VCaP (cell line): ENCODE data around the gene TMCO4.

Source experiments
- H3K27ac ChIP-seq: fragments of 450-650 bp; 2 replicates; pipeline ENCODE4 v1.5.1; 2017
- TF ChIP-seq, protein P1 (sequence below): fragments of 450-650 bp; conservative IDR thresholded peaks from 2 replicates; pipeline ENCODE4 v1.5.1; 2017; ENCODE audit warnings: mild to moderate bottlenecking, moderate library complexity

The TMCO4 gene

DNA sequence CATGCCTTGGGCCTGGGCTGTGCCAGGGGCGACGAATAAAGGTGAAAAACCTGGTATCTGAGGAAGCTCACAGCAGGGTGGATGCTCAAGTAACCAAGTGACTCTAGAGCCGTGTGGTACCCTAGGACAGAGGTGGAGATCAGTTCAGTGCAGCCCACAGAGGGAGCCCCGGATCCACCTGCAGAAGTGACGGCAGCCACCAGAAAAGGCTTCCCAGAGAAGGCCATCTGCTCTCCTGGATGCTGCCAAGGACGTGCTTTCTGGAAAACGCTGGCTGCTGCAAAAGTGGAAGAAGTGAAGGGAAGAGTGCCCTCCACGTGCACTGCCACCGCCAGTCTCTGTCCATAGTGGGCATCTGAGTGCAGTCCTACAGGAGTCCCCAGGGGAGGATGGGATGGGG is 27.7 kb downstream of the TMCO4 start:
- TF ChIP-seq, protein P1, sequence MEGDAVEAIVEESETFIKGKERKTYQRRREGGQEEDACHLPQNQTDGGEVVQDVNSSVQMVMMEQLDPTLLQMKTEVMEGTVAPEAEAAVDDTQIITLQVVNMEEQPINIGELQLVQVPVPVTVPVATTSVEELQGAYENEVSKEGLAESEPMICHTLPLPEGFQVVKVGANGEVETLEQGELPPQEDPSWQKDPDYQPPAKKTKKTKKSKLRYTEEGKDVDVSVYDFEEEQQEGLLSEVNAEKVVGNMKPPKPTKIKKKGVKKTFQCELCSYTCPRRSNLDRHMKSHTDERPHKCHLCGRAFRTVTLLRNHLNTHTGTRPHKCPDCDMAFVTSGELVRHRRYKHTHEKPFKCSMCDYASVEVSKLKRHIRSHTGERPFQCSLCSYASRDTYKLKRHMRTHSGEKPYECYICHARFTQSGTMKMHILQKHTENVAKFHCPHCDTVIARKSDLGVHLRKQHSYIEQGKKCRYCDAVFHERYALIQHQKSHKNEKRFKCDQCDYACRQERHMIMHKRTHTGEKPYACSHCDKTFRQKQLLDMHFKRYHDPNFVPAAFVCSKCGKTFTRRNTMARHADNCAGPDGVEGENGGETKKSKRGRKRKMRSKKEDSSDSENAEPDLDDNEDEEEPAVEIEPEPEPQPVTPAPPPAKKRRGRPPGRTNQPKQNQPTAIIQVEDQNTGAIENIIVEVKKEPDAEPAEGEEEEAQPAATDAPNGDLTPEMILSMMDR, result no peak
- peak overlapping the region; percentile 83 for H3K27ac ChIP-seq

DNA sequence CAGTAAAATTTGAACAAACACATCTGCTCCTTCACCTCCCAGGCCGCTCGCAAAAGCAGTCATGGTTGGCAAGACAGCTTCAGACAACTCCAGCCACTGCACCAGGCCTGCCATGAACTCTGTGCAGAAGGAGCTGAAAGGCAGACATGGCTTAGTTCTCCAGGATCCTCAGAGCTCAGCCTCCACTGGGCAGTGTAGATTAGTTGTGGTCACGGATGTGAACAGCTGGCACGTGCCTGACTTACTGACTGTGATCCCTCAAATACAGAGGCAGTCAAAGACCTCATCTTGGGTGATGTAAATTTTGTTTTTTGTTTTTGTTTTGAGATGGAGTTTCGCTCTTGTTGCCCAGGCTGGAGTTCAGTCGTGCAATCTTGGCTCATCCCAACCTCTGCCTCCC is 28.4 kb downstream of the TMCO4 start:
- TF ChIP-seq, protein P1, result no peak
- H3K27ac ChIP-seq, result peak overlapping the region; percentile 83

DNA sequence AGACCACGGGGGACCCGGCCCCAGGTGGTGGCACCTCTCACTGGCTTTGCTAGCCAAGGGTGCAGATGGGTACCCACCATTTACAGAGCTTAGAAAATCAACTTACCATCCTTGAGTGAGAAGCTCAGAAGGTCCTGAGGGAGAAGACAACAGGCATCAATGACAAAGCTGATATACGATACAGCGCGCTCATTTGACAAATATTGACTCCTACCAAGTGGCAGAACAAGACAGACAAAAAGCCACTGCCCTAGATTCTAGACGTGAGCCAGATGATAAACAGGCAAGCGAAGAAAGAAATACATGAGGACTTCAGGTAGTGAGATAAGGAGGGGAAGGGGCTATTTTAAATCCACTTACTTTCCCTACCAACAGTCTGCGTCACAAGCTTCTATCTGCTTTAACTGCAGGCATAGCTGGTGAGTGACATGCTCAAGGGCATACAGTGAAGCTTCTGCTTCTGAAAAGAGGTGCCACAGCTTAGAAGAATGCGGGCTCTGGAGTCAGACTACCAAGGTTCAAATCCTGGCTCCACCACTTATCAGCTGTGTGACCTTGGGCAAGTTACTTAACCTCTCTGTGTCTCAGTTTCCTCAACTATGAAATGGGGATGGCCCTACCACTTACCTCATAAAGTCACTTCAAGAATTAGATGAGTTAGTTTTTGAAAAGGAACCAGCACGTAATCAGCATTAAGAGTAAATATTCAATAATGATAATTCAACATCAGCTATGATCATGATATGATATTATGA is 29.1 kb downstream of the TMCO4 start:
- TF ChIP-seq, protein P1, result no peak
- H3K27ac ChIP-seq, result peak overlapping the region; percentile 83

DNA sequence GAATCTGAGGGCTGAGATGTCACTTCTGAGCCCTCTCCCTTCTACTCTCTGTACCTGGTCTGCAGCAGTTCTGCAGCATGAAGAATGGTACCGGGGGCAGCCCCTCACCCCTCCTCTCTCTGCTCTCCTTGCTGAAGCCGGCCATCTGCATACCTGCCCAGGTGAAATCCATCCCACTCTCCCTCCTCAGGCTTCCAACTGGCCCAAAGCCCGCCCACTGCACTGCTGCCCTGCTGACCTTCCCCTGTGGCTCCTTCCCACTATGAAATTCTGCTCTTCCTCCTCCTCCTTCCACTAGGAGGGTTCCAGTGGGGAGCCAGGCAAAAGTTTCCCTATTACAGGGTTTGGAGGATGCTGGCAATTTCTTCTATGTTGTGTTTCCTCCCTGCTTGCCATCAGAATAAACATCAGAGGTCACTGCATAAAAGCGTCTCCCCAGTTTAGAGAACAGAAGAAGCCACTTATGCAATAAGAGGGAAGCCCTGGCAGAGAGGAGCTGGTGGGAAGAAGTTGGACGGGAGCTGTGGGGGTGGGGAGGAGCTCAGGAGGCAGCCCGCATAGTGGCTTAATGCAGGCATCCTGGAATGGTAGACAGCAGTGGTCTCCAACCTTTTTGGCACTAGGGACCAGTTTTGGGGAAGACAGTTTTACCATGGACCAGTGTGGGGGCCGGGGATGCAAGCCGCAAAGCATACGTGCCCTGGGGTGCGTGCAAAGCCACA is 30.3 kb downstream of the TMCO4 start:
- TF ChIP-seq, protein P1, result no peak
- peak overlapping the region; percentile 83 for H3K27ac ChIP-seq

DNA sequence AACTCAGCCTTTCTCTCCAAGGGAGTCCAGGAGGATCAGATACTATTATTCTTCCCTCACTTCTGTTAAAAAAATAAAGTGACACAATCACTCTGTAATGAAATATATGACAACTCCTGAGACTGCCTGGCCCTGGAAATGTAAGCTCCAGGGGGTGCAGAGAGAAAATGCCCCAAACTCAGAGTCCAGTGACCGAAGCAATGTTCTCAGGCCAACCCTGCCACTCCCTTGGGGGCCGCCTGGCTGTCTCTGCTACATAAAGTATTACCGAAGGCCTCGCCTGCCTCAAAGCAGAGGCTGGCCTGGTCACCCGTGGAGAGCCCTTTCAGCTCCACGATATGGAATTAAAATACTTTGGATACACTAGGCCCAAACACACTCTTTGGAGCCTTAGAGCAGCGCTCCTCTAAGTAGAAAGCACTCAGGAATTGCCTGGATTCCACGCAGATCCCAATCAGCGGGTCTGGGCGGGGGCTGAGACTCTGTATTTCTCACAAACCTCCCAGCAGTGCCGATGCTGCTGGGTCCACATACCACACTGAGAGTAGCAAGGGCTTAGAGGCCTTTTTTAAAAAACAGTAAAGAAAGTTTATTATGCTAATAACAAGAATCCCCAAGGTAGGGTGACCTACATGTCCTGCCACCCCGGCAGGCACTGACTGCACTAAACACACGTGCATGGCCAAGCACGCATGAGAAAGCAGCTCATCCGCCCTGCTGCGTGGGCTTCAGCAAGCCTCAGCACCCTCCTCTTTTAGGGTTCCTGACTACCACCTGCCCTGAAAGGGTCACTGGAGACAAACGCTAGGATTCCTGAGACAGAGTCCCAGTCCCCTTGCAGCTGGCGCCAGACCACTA is 31.1 kb downstream of the TMCO4 start:
- TF ChIP-seq, protein P1, result no peak
- peak overlapping the region; percentile 83; the same call in 1 of the 2 replicates for H3K27ac ChIP-seq

DNA sequence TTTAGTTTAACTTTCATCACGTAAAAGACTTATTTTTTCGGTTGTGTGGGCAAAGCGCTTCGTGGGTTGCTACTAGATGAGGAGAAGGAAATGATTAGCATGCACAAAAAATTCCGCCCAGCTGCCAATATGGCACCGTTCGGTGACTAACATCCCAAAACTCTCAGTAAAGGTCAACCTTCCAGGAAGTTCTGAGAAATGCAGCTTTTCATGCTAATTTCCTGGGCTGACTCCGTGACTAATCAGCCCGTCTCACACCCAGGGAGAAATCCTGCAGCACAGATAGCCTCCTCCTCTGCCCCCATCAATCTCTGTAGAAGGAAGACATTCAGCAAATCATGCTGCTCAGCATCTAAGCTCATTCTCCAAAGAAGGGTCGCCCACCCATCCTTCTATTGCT is 34.1 kb downstream of the TMCO4 start:
- no peak overlapping the region for H3K27ac ChIP-seq
- TF ChIP-seq, protein P1, result no peak

DNA sequence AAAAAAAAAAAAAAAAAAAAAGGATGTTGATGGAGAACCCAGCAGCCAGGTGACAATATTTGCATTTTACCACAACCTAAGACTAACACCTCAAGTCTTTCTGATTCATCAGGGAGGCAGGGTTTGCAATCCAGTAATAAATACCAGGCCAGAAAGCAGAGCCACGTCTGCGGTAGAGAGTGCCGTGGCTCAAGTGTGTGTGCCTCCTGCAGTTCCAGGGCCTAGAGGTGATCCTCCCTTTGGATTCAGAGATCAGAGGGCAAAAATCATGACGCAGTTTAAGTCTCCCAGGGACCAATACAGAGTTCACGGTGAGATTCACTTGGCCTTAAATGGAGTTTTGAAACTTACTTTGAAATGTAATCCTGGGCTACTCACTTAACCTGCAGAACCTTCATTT is 34.9 kb downstream of the TMCO4 start:
- H3K27ac ChIP-seq, result no peak overlapping the region
- TF ChIP-seq, protein P1, result no peak
